A549 (cell line): Measurements from ENCODE around the gene ANKRD36C.
"Not testable (repeated sequence)": the region's sequence is repeated elsewhere in the genome, so short reads cannot be mapped to it uniquely, and the experiment has no call there.

Experiments used
- CBX2 ChIP-seq: fragments of 200-600 bp; sonication (generic); IDR thresholded peaks from 2 replicates; pipeline ENCODE4 v1.6.1; 2016; ENCODE audit warnings: low read depth, mild to moderate bottlenecking, borderline replicate concordance
- JUNB ChIP-seq: fragments of >200 bp; sonication (Bioruptor Twin); formaldehyde crosslinking; IDR thresholded peaks from 2 replicates; pipeline ENCODE4 v1.6.1; 2016
- ZFP36 ChIP-seq: fragments of 450-650 bp; IDR thresholded peaks from 2 replicates; pipeline ENCODE4 v1.6.1; 2014; ENCODE audit warnings: borderline replicate concordance; ENCODE audit not compliant: partially characterized antibody
- TF ChIP-seq, protein P1 (sequence below): fragments of >200 bp; sonication (Bioruptor Twin); formaldehyde crosslinking; IDR thresholded peaks from 3 replicates; pipeline ENCODE4 v1.5.1; 2016
- TF ChIP-seq, protein P2 (sequence below): IDR thresholded peaks from 2 replicates; pipeline ENCODE4 v1.6.1; 2012

DNA sequence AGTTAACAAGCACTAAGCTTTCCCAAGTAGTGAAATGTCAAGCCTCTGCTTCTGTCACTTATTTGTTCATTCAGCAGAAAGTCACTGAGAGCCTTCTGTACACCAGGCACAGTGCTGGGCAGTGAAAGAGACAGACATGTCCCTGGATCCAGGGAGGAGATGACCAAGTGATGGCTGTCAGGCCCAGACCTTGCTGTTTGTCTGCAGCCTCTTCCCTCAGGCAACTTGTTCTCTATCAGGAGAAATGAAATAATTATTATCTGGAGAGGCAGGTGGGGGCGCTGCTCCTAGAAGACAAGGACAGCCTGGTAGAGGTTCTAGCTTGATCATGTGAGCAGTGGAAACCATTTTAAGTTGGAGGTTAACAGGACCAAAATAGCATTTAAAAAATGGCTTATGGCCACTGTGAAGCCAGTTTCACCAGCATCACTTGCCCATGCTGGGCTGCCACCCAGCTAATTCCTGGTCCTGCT lies 21.2 kb upstream of the ANKRD36C start:
- TF ChIP-seq JUNB, CBX2, ZFP36: not testable (repeated sequence)
- TF ChIP-seq, protein P1, sequence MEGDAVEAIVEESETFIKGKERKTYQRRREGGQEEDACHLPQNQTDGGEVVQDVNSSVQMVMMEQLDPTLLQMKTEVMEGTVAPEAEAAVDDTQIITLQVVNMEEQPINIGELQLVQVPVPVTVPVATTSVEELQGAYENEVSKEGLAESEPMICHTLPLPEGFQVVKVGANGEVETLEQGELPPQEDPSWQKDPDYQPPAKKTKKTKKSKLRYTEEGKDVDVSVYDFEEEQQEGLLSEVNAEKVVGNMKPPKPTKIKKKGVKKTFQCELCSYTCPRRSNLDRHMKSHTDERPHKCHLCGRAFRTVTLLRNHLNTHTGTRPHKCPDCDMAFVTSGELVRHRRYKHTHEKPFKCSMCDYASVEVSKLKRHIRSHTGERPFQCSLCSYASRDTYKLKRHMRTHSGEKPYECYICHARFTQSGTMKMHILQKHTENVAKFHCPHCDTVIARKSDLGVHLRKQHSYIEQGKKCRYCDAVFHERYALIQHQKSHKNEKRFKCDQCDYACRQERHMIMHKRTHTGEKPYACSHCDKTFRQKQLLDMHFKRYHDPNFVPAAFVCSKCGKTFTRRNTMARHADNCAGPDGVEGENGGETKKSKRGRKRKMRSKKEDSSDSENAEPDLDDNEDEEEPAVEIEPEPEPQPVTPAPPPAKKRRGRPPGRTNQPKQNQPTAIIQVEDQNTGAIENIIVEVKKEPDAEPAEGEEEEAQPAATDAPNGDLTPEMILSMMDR, result not testable (repeated sequence)
- TF ChIP-seq, protein P2, sequence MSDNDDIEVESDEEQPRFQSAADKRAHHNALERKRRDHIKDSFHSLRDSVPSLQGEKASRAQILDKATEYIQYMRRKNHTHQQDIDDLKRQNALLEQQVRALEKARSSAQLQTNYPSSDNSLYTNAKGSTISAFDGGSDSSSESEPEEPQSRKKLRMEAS, result not testable (repeated sequence)
